GM18519 (cell line): ENCODE results near the gene ZBTB49.
A peak's percentile ranks its signal among the peaks of the same experiment; 100 is the strongest.
"Not testable (repeated sequence)": the region's sequence is repeated elsewhere in the genome, so short reads cannot be mapped to it uniquely, and the experiment has no call there.

ENCODE experiments used
- ATAC-seq: cut with Tn5 transposase; IDR thresholded peaks from one replicate; pipeline ENCODE4 v1.9.1; 2021; ENCODE audit warnings: mild to moderate bottlenecking, moderate library complexity; ENCODE audit not compliant: unreplicated experiment, low FRiP score

Gene ZBTB49

GRCh38 chr4:4289941-4290850 is at the start of gene ZBTB49, which contains the start of gene LYAR:
Gene ZBTB49, plus strand, starts transcription at chr4:4290251. Its CDS starts 9,695 bp downstream, at chr4:4299946.
Gene LYAR, minus strand, starts transcription at chr4:4290154. Its CDS starts 6,412 bp downstream, at chr4:4283742.
- peak; percentile 67 for ATAC-seq

GRCh38 chr4:4245172-4245571 is 44.9 kb upstream of the ZBTB49 start:
- no peak for ATAC-seq

- ATAC-seq: peak; percentile 28
Measured at GRCh38 chr4:4247696-4248028, 42.4 kb upstream of the ZBTB49 start.

GRCh38 chr4:4248029-4248884 is 41.8 kb upstream of the ZBTB49 start, which contains the start of gene TMEM128:
Gene TMEM128, minus strand, starts transcription at chr4:4248223. Its CDS starts 21 bp downstream, at chr4:4248202.
- ATAC-seq: peak; percentile 83

- no peak for ATAC-seq
Measured at GRCh38 chr4:4248885-4249203, 41.2 kb upstream of the ZBTB49 start.

- not testable (repeated sequence) for ATAC-seq
Measured at GRCh38 chr4:4249342-4249741, 40.7 kb upstream of the ZBTB49 start.

- ATAC-seq: no peak
Measured at GRCh38 chr4:4249866-4250265, 40.2 kb upstream of the ZBTB49 start.

GRCh38 chr4:4254199-4254598 is 35.9 kb upstream of the ZBTB49 start:
- ATAC-seq: no peak

GRCh38 chr4:4254666-4255065 is 35.4 kb upstream of the ZBTB49 start:
- ATAC-seq: no peak

GRCh38 chr4:4256799-4257198 is 33.3 kb upstream of the ZBTB49 start:
- ATAC-seq: no peak

- ATAC-seq: not testable (repeated sequence)
Measured at GRCh38 chr4:4257705-4258104, 32.3 kb upstream of the ZBTB49 start.

- ATAC-seq: no peak
Measured at GRCh38 chr4:4259484-4260100, 30.5 kb upstream of the ZBTB49 start.

- no peak for ATAC-seq
Measured at GRCh38 chr4:4260185-4260751, 29.8 kb upstream of the ZBTB49 start.

GRCh38 chr4:4267981-4268380 is 22.1 kb upstream of the ZBTB49 start:
- ATAC-seq: no peak

- ATAC-seq: no peak
Measured at GRCh38 chr4:4268776-4269175, 21.3 kb upstream of the ZBTB49 start.

- no peak for ATAC-seq
Measured at GRCh38 chr4:4269331-4269731, 20.7 kb upstream of the ZBTB49 start.

- no peak for ATAC-seq
Measured at GRCh38 chr4:4269856-4270255, 20.2 kb upstream of the ZBTB49 start.

- ATAC-seq: no peak
Measured at GRCh38 chr4:4270529-4270928, 19.5 kb upstream of the ZBTB49 start.

GRCh38 chr4:4271912-4272311 is 18.1 kb upstream of the ZBTB49 start:
- ATAC-seq: no peak

GRCh38 chr4:4274226-4274625 is 15.8 kb upstream of the ZBTB49 start:
- ATAC-seq: no peak

- no peak for ATAC-seq
Measured at GRCh38 chr4:4277531-4277930, 12.5 kb upstream of the ZBTB49 start.
